ENCODE data around the gene CDCP1.

- TF ChIP-seq POLR2A (IDR thresholded peaks at IDR 0.05) (no peak), EP300 (IDR thresholded peaks at IDR 0.05; ENCODE audit: low read depth) (no peak), CTCF (IDR thresholded peaks at IDR 0.05) (no peak)
Observed at GRCh38 chr3:45079715-45080114, 66.5 kb downstream of the CDCP1 start.

All from transverse colon (tissue), 3 donors.